Activated naive CD8-positive, alpha-beta T cell treated with anti-CD3 and anti-CD28 coated beads, Interleukin-2, amount 50 U/mL, for 24 hours (primary cell): ENCODE measurements around the gene DMRTC1.
"Not testable (repeated sequence)": the region's sequence is repeated elsewhere in the genome, so short reads cannot be mapped to it uniquely, and the experiment has no call there.

Source experiments
- ATAC-seq: fragments of 150-1000 bp; cut with Tn5 transposase; one replicate; pipeline ENCODE4 v1.10.0; 2021
- DNase-seq: peaks from one replicate; pipeline ENCODE4 v3.0.0; 2021
- H3K27ac Mint-ChIP-seq: one replicate; pipeline ENCODE4 v1.8.0; 2021; ENCODE audit warnings: mild to moderate bottlenecking, mixed read lengths
- H3K27me3 Mint-ChIP-seq: one replicate; pipeline ENCODE4 v1.8.0; 2021; ENCODE audit warnings: mixed read lengths
- H3K36me3 Mint-ChIP-seq: one replicate; pipeline ENCODE4 v1.8.0; 2021; ENCODE audit warnings: low read depth, mixed read lengths
- H3K4me1 Mint-ChIP-seq: one replicate; pipeline ENCODE4 v1.8.0; 2021; ENCODE audit warnings: mixed read lengths
- H3K4me3 Mint-ChIP-seq: one replicate; pipeline ENCODE4 v1.8.0; 2021; ENCODE audit warnings: mild to moderate bottlenecking, moderate library complexity, mixed read lengths
- H3K9me3 Mint-ChIP-seq: one replicate; pipeline ENCODE4 v1.8.0; 2021; ENCODE audit warnings: mixed read lengths

DMRTC1 gene

DNA sequence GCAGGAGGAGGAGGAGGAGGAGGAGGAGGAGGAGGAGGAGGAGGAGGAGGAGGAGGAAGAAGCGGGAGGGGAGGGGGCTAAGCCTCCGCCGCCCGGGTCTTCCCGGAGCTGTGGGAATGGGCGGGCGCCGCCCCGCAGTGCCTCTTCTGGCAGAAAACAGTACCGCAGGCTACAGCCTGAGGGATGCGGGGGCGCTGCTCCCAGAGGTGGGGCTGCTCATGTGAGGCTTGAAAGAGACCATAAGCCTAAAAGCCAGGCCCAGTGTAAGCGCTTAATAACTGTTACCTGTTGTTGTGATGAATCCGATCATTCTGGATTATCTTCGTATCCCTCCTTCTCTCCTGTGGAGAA lies at the start of gene DMRTC1:
Gene DMRTC1, minus strand, starts transcription at position 19 of the 351 bp plus-strand sequence. CDS start 68,143 bp downstream, outside the sequence.
- DNase-seq, H3K27me3 Mint-ChIP-seq, H3K9me3 Mint-ChIP-seq, H3K4me1 Mint-ChIP-seq, H3K27ac Mint-ChIP-seq, H3K4me3 Mint-ChIP-seq, H3K36me3 Mint-ChIP-seq: not testable (repeated sequence)
- ATAC-seq: peak; percentile 85

DNA sequence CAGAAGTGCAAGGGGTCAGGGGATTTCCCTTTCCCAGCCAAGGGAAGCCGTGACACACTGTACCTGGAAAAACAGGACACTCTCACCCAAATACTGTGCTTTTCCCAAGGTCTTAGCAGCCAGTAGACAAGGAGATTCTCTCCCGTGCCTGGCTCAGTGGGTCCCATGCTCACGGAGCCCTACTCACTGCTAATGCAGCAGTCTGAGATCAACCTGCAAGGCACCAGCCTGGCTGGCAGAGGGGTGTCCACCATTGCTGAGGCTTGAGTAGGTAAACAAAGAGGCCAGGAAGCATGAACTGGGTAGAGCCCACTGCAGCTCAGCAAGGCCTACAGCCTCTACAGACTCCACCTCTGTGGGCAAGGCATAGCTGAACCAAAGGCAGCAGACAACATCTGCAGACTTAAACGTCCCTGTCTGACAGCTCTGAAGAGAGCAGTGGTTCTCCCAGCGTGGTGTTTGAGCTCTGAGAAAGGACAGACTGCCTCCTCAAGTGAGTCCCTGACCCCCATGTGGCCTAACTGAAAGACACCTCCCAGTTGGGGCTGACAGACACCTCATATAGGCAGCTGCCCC lies 37.3 kb upstream of the DMRTC1 start:
- not testable (repeated sequence) for H3K27ac Mint-ChIP-seq, DNase-seq, H3K4me1 Mint-ChIP-seq, H3K27me3 Mint-ChIP-seq, ATAC-seq, H3K4me3 Mint-ChIP-seq, H3K36me3 Mint-ChIP-seq, H3K9me3 Mint-ChIP-seq

- H3K4me3 Mint-ChIP-seq, H3K27me3 Mint-ChIP-seq, DNase-seq, H3K36me3 Mint-ChIP-seq, H3K4me1 Mint-ChIP-seq, H3K9me3 Mint-ChIP-seq, ATAC-seq, H3K27ac Mint-ChIP-seq: not testable (repeated sequence)
Measured at GRCh38 chrX:72974885-72975284, 31.2 kb upstream of the DMRTC1 start.

- not testable (repeated sequence) for H3K4me3 Mint-ChIP-seq, ATAC-seq, H3K9me3 Mint-ChIP-seq, H3K27ac Mint-ChIP-seq, H3K27me3 Mint-ChIP-seq, DNase-seq, H3K36me3 Mint-ChIP-seq, H3K4me1 Mint-ChIP-seq
Measured at GRCh38 chrX:72971859-72972258, 28.2 kb upstream of the DMRTC1 start.

- not testable (repeated sequence) for DNase-seq, H3K27ac Mint-ChIP-seq, H3K4me3 Mint-ChIP-seq, ATAC-seq, H3K36me3 Mint-ChIP-seq, H3K9me3 Mint-ChIP-seq, H3K4me1 Mint-ChIP-seq, H3K27me3 Mint-ChIP-seq
Measured at GRCh38 chrX:72959971-72960370, 16.3 kb upstream of the DMRTC1 start.

DNA sequence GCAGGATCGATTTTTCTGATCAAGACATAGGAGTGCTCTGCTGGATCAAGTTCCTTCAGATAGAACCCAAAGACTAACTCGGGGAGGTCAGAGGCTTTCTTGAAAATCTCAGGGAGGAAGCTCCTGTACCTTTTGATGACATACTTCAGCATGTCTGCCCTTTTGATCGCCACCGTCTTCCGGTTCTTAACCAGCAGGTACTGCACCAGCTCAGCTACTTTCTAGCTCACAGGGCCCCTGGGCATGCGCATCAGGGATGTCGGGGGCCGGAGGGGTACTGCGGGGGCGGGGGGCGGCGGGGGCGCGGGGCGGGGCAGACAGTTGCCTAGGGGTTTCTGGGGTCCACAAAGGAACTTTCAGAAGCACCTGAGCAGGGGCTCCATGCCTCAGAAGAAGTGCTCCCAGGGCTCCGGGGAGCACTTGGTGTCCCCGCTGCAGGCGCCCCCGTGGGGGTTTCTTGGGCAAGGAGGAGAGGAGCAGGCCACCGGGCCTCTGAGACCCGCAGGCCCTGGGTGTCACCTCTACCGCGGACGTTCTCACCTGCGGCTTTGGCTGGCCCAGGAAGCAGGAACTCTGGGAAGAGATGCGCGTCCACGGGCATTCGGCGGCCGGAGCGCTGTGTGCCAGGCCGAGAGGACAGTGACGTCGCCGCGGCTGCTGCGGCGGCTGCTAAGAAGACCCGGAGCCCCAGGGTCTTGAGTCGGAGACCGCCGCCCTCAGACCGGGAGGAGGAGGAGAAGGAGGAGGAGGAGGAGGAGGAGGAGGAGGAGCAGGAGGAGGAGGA lies 410 bp downstream of the DMRTC1 start:
- peak; percentile 78 for ATAC-seq
- not testable (repeated sequence) for H3K9me3 Mint-ChIP-seq, H3K27me3 Mint-ChIP-seq, H3K36me3 Mint-ChIP-seq, H3K27ac Mint-ChIP-seq, H3K4me1 Mint-ChIP-seq, H3K4me3 Mint-ChIP-seq, DNase-seq

GRCh38 chrX:72942272-72942671 lies 1.4 kb downstream of the DMRTC1 start:
- not testable (repeated sequence) for DNase-seq, H3K4me3 Mint-ChIP-seq, H3K27ac Mint-ChIP-seq, H3K4me1 Mint-ChIP-seq, H3K27me3 Mint-ChIP-seq, ATAC-seq, H3K9me3 Mint-ChIP-seq, H3K36me3 Mint-ChIP-seq

DNA sequence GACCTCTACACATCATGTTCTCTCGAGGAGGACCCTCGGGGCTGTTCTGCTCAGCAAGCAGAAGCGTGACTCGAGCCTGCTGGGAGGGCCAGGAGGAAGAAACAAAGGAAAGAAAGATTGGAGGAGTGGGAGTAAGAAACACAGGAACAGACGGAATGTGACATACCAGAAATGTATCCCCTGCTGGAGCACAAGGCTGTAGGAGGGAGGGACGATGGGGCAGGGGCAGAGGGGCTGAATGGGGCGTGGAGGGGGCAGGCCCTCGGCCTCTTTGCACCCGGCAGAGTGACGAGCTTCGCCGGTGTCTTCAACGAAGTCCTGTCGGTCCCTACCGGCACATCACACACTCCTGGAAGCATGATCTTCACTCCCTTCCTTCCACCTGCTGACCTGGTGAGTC lies 5.7 kb downstream of the DMRTC1 start, which contains the start of gene FAM236A:
Gene FAM236A, plus strand, starts transcription at position 301 of the 400 bp plus-strand sequence. Its CDS starts 57 bp downstream, at position 358.
- not testable (repeated sequence) for DNase-seq, H3K36me3 Mint-ChIP-seq, H3K4me1 Mint-ChIP-seq, H3K9me3 Mint-ChIP-seq, H3K4me3 Mint-ChIP-seq, ATAC-seq, H3K27me3 Mint-ChIP-seq, H3K27ac Mint-ChIP-seq

- not testable (repeated sequence) for H3K27me3 Mint-ChIP-seq, ATAC-seq, H3K27ac Mint-ChIP-seq
Measured at GRCh38 chrX:72936882-72937455, 6.7 kb downstream of the DMRTC1 start.

DNA sequence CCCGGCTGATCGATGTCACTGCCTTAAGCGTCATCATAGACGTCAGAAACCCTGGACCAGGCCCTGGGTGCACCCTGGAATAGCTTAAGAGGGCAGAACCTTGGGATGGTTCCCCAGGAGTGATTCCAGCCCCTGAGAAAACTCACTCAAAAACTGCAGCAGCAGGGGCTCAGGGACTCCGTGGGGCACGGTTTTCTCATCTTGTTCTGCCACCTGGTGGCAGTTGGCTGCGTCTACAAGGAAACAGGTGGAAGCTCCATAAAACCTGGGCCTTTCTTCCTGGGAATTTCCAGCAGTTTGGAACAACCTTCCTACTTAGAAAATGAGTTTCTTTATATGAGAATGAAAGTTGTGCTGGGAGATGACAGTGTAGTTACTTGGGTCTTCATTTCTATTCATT lies 7.2 kb downstream of the DMRTC1 start:
- not testable (repeated sequence) for H3K4me1 Mint-ChIP-seq, ATAC-seq, H3K36me3 Mint-ChIP-seq, H3K9me3 Mint-ChIP-seq, H3K27ac Mint-ChIP-seq, DNase-seq, H3K4me3 Mint-ChIP-seq, H3K27me3 Mint-ChIP-seq

More at GRCh38 chrX:72936882-72937455, 6.7 kb downstream of the DMRTC1 start:
- not testable (repeated sequence) for H3K36me3 Mint-ChIP-seq, H3K4me3 Mint-ChIP-seq, H3K4me1 Mint-ChIP-seq, H3K9me3 Mint-ChIP-seq, DNase-seq

DNA sequence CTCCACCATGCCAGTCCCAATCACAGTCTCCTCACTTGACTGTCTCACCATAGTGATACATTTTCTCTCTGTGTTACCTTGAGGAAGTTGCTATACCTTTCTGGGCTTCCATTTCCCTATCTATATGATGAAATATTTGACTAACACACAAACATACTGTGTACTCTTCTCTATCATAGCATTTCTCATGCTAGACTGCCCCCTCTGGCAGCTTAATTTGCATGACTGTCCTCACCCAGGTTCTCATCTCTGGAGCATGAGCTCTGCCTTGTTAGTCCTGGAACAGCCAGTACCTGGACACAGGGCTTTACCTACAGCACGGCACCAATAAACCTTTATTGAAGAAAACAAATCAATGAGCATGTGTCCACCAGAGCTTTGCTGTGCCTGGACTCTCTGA lies 11.4 kb downstream of the DMRTC1 start:
- H3K27me3 Mint-ChIP-seq, H3K36me3 Mint-ChIP-seq, H3K4me3 Mint-ChIP-seq, H3K27ac Mint-ChIP-seq, DNase-seq, ATAC-seq, H3K4me1 Mint-ChIP-seq, H3K9me3 Mint-ChIP-seq: not testable (repeated sequence)

- not testable (repeated sequence) for H3K4me1 Mint-ChIP-seq, H3K36me3 Mint-ChIP-seq, ATAC-seq, H3K4me3 Mint-ChIP-seq, H3K27ac Mint-ChIP-seq, H3K27me3 Mint-ChIP-seq, H3K9me3 Mint-ChIP-seq, DNase-seq
Measured at GRCh38 chrX:72916096-72916495, 27.5 kb downstream of the DMRTC1 start.

DNA sequence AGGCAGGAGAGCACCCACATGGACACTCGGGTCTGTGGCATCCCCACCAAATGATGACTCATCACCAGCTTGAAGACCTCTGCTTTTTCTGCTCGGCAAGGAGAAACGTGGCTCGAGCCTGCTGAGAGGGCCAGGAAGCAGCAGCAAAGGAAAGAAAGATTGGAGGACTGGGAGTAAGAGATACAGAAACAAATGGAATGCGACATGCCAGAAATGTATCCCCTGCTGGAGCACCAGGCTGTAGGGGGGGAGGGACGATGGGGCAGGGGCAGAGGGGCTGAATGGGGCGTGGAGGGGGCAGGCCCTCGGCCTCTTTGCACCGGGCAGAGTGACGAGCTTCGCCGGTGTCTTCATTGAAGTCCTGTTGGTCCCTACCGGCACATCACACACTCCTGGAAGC lies 31.3 kb downstream of the DMRTC1 start, which contains the start of gene FAM236C:
Gene FAM236C, plus strand, starts transcription at position 301 of the 400 bp plus-strand sequence. CDS start 100 bp downstream, outside the sequence.
- H3K9me3 Mint-ChIP-seq, H3K27ac Mint-ChIP-seq, H3K4me3 Mint-ChIP-seq, ATAC-seq, DNase-seq, H3K4me1 Mint-ChIP-seq, H3K27me3 Mint-ChIP-seq, H3K36me3 Mint-ChIP-seq: not testable (repeated sequence)

DNA sequence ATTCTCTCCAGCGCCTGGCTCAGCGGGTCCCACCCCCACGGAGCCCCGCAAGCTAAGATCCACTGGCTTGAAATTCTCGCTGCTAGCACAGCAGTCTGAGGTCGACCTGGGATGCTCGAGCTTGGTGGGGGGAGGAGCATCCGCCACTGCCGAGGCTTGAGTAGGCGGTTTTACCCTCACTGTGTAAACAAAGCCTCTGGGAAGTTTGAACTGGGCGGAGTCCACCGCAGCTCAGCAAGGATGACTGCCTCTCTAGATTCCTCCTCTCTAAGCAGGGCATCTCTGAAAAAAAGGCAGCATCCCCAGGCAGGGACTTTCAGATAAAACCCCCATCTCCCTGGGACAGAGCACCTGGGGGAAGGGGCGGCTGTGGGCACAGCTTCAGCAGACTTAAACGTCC lies 53.9 kb downstream of the DMRTC1 start:
- not testable (repeated sequence) for H3K9me3 Mint-ChIP-seq

GRCh38 chrX:72882898-72883297 lies 60.7 kb downstream of the DMRTC1 start:
- H3K9me3 Mint-ChIP-seq, ATAC-seq, H3K36me3 Mint-ChIP-seq, H3K4me3 Mint-ChIP-seq, DNase-seq, H3K4me1 Mint-ChIP-seq, H3K27me3 Mint-ChIP-seq, H3K27ac Mint-ChIP-seq: not testable (repeated sequence)

More for the DNA sequence above, 53.9 kb downstream of the DMRTC1 start:
- not testable (repeated sequence) for DNase-seq, H3K36me3 Mint-ChIP-seq, H3K4me3 Mint-ChIP-seq, H3K4me1 Mint-ChIP-seq, H3K27ac Mint-ChIP-seq, H3K27me3 Mint-ChIP-seq, ATAC-seq
